Neural progenitor cell (in vitro differentiated cells): ENCODE measurements around the gene SNAPC4.

Experiments
- EZH2 ChIP-seq: fragments of 200-600 bp; sonication (generic); IDR thresholded peaks from 2 replicates; pipeline ENCODE4 v1.6.1; 2017; ENCODE audit warnings: antibody characterized with exemption, mild to moderate bottlenecking, moderate library complexity
- EZH2phosphoT487 ChIP-seq: fragments of 200-600 bp; sonication (generic); IDR thresholded peaks from 2 replicates; pipeline ENCODE4 v1.6.1; 2017; ENCODE audit warnings: antibody characterized with exemption
- TF ChIP-seq, protein P1 (sequence below): fragments of 200-600 bp; sonication (generic); IDR thresholded peaks from 2 replicates; pipeline ENCODE4 v1.5.1; 2017; ENCODE audit warnings: antibody characterized with exemption, mild to moderate bottlenecking

DNA sequence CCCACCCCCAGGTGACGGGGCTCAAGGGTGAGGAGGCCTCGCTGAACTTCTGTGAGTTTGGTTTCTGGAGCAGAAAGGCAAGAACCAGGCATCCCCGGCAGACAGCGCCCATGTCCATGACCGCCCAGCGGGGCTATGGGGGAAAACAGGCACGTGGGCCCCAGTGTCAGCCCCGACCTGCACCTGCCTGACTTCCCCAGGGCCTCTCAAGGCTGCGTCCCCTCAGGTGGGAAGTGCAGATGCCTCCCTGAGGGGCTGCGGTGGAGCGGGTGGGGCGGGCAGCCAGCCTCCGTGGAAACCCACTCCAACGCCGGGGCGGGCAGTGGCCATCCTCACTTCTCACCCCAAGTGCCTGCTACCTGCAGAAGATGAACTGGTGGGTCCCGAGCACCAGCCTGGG is 19.6 kb downstream of the SNAPC4 start:
- TF ChIP-seq, protein P1, sequence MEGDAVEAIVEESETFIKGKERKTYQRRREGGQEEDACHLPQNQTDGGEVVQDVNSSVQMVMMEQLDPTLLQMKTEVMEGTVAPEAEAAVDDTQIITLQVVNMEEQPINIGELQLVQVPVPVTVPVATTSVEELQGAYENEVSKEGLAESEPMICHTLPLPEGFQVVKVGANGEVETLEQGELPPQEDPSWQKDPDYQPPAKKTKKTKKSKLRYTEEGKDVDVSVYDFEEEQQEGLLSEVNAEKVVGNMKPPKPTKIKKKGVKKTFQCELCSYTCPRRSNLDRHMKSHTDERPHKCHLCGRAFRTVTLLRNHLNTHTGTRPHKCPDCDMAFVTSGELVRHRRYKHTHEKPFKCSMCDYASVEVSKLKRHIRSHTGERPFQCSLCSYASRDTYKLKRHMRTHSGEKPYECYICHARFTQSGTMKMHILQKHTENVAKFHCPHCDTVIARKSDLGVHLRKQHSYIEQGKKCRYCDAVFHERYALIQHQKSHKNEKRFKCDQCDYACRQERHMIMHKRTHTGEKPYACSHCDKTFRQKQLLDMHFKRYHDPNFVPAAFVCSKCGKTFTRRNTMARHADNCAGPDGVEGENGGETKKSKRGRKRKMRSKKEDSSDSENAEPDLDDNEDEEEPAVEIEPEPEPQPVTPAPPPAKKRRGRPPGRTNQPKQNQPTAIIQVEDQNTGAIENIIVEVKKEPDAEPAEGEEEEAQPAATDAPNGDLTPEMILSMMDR, result no peak
- no peak for TF ChIP-seq EZH2
- TF ChIP-seq EZH2phosphoT487, result no peak
